Measurements from ENCODE around the gene B4GALT2.

- TF ChIP-seq, protein P1, sequence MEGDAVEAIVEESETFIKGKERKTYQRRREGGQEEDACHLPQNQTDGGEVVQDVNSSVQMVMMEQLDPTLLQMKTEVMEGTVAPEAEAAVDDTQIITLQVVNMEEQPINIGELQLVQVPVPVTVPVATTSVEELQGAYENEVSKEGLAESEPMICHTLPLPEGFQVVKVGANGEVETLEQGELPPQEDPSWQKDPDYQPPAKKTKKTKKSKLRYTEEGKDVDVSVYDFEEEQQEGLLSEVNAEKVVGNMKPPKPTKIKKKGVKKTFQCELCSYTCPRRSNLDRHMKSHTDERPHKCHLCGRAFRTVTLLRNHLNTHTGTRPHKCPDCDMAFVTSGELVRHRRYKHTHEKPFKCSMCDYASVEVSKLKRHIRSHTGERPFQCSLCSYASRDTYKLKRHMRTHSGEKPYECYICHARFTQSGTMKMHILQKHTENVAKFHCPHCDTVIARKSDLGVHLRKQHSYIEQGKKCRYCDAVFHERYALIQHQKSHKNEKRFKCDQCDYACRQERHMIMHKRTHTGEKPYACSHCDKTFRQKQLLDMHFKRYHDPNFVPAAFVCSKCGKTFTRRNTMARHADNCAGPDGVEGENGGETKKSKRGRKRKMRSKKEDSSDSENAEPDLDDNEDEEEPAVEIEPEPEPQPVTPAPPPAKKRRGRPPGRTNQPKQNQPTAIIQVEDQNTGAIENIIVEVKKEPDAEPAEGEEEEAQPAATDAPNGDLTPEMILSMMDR (IDR thresholded peaks at IDR 0.05), result no peak
- TF ChIP-seq POLR2A (IDR thresholded peaks at IDR 0.05), result no peak
Measured at GRCh38 chr1:44015206-44015605, 36.2 kb downstream of the B4GALT2 start.
